OCI-LY1 (cell line): Measurements from ENCODE around the gene NAA25.
A peak's percentile ranks its signal among the peaks of the same experiment; 100 is the strongest.

Source experiments
- H2AFZ ChIP-seq: fragments of 200-600 bp; sonication (generic), shearing (Covaris generic); 2 replicates; pipeline ENCODE4 v1.6.0; 2014; ENCODE audit warnings: antibody characterized with exemption, mild to moderate bottlenecking, low read length
- H3F3A ChIP-seq: fragments of 200-600 bp; sonication (generic), shearing (Covaris generic); 2 replicates; pipeline ENCODE4 v1.6.0; 2014; ENCODE audit warnings: mild to moderate bottlenecking, antibody characterized with exemption, low read length, moderate library complexity; ENCODE audit not compliant: insufficient read depth
- H3K27ac ChIP-seq: fragments of 200-600 bp; sonication (generic); 2 replicates; pipeline ENCODE4 v1.5.1; 2014; ENCODE audit warnings: low read length, mixed run types, mild to moderate bottlenecking, low read depth; ENCODE audit not compliant: poor library complexity, severe bottlenecking
- H3K27me3 ChIP-seq: fragments of 200-600 bp; sonication (generic); 2 replicates; pipeline ENCODE4 v1.6.0; 2014; ENCODE audit warnings: antibody characterized with exemption, mild to moderate bottlenecking, low read length, moderate library complexity; ENCODE audit not compliant: insufficient read depth
- H3K36me3 ChIP-seq: fragments of 200-600 bp; sonication (generic); 2 replicates; pipeline ENCODE4 v1.6.1; 2014; ENCODE audit warnings: mild to moderate bottlenecking, antibody characterized with exemption, low read length, moderate library complexity, mixed read lengths; ENCODE audit not compliant: insufficient read depth
- H3K4me1 ChIP-seq: fragments of 200-600 bp; sonication (generic); 2 replicates; pipeline ENCODE4 v1.5.1; 2014; ENCODE audit warnings: mild to moderate bottlenecking, low read length, moderate library complexity; ENCODE audit not compliant: insufficient read depth, severe bottlenecking
- H3K4me2 ChIP-seq: fragments of 200-600 bp; sonication (generic), shearing (Covaris generic); 2 replicates; pipeline ENCODE4 v1.6.1; 2014; ENCODE audit warnings: low read length
- H3K4me3 ChIP-seq: fragments of 200-600 bp; sonication (generic); 2 replicates; pipeline ENCODE4 v1.5.1; 2014; ENCODE audit warnings: low read length, low read depth, mild to moderate bottlenecking, mixed read lengths; ENCODE audit not compliant: poor library complexity, severe bottlenecking
- H3K79me2 ChIP-seq: fragments of 200-600 bp; shearing (Covaris generic); 2 replicates; pipeline ENCODE4 v1.6.1; 2016; ENCODE audit warnings: mixed run types, low read length, mixed read lengths; ENCODE audit not compliant: insufficient read depth
- H3K9ac ChIP-seq: fragments of 200-600 bp; sonication (generic), shearing (Covaris generic); 2 replicates; pipeline ENCODE4 v1.6.1; 2014; ENCODE audit warnings: mild to moderate bottlenecking, low read length, mixed read lengths
- H3K9me2 ChIP-seq: fragments of 200-600 bp; sonication (generic), shearing (Covaris generic); 2 replicates; pipeline ENCODE4 v1.6.1; 2014; ENCODE audit warnings: low read depth, mild to moderate bottlenecking, low read length, mixed read lengths
- H3K9me3 ChIP-seq: fragments of 200-600 bp; shearing (Covaris generic); 2 replicates; pipeline ENCODE4 v1.6.1; 2014; ENCODE audit warnings: low read length, mixed read lengths
- H4K20me1 ChIP-seq: fragments of 200-600 bp; sonication (generic), shearing (Covaris generic); 2 replicates; pipeline ENCODE4 v1.6.0; 2016; ENCODE audit warnings: mild to moderate bottlenecking, low read length; ENCODE audit not compliant: insufficient read depth
- CTCF ChIP-seq: fragments of 200-600 bp; sonication (generic), shearing (Covaris generic); IDR thresholded peaks from 2 replicates; pipeline ENCODE4 v1.5.1; 2017; ENCODE audit warnings: mild to moderate bottlenecking, antibody characterized with exemption, low read length, moderate library complexity, mixed read lengths
- EZH2 ChIP-seq: fragments of 200-600 bp; sonication (generic), shearing (Covaris generic); IDR thresholded peaks from 2 replicates; pipeline ENCODE4 v1.8.0; 2017; ENCODE audit warnings: borderline replicate concordance, mixed run types, mild to moderate bottlenecking, antibody characterized with exemption, low read length, moderate library complexity, mixed read lengths

Gene NAA25

GRCh38 chr12:112126911-112127310 lies 18.3 kb upstream of the NAA25 start:
- H3K4me2 ChIP-seq, result peak overlapping the region; percentile 96; the same call in 1 of the 2 replicates
- H4K20me1 ChIP-seq, result no peaks in the 10 kb centered on the region
- H3K9ac ChIP-seq, result no peak overlapping the region
- no peaks in the 10 kb centered on the region for H3K27me3 ChIP-seq
- no peak overlapping the region for H3K4me3 ChIP-seq
- H3F3A ChIP-seq, result 0 out of 2 replicates have a peak, but pooled peaks cover 6% of the 10 kb centered on the region
- peaks cover 5% of the 10 kb centered on the region for H3K79me2 ChIP-seq
- peaks cover 4% of the 10 kb centered on the region; the same call in 1 of the 2 replicates for H3K36me3 ChIP-seq
- H3K9me2 ChIP-seq, result no peaks in the 10 kb centered on the region
- no peak overlapping the region for H2AFZ ChIP-seq
- no peak for TF ChIP-seq EZH2
- TF ChIP-seq CTCF, result no peak
- peaks cover 41% of the 10 kb centered on the region for H3K4me1 ChIP-seq
- no peaks in the 10 kb centered on the region for H3K9me3 ChIP-seq
- H3K27ac ChIP-seq, result no peak overlapping the region

GRCh38 chr12:112126000-112126438 lies 17.4 kb upstream of the NAA25 start:
- Histone ChIP-seq H3F3A (0 out of 2 replicates have a peak, but pooled peaks cover 6% of the 10 kb centered on the region), H4K20me1 (no peaks in the 10 kb centered on the region), H2AFZ (no peak overlapping the region), H3K27ac (no peak overlapping the region), H3K4me1 (peaks cover 41% of the 10 kb centered on the region), H3K79me2 (peaks cover 5% of the 10 kb centered on the region; the same call in 1 of the 2 replicates), H3K9ac (peak overlapping the region; percentile 83), H3K9me2 (no peaks in the 10 kb centered on the region), H3K27me3 (no peaks in the 10 kb centered on the region), H3K36me3 (no peaks in the 10 kb centered on the region; the same call in 1 of the 2 replicates), H3K4me2 (peak overlapping the region; percentile 96), H3K9me3 (no peaks in the 10 kb centered on the region), H3K4me3 (peak overlapping the region; percentile 90)
- TF ChIP-seq EZH2 (no peak), CTCF (no peak)

- H3K9ac ChIP-seq, result peak within 1 kb of the TSS; percentile 83
- H4K20me1 ChIP-seq, result no peaks in the 10 kb centered on the region
- peak within 1 kb of the TSS; percentile 90 for H3K4me3 ChIP-seq
- no peak for TF ChIP-seq CTCF
- no peak for TF ChIP-seq EZH2
- no peaks in the 10 kb centered on the region for H3K27me3 ChIP-seq
- H3K36me3 ChIP-seq, result no peaks in the 10 kb centered on the region
- H3F3A ChIP-seq, result 0 out of 2 replicates have a peak, but pooled peaks cover 3% of the 10 kb centered on the region
- peaks cover 5% of the 10 kb centered on the region; the same call in 1 of the 2 replicates for H3K79me2 ChIP-seq
- H3K9me3 ChIP-seq, result no peaks in the 10 kb centered on the region
- peaks cover 35% of the 10 kb centered on the region for H3K4me1 ChIP-seq
- no peak within 1 kb of the TSS for H2AFZ ChIP-seq
- H3K4me2 ChIP-seq, result peak within 1 kb of the TSS; percentile 96
- no peaks in the 10 kb centered on the region for H3K9me2 ChIP-seq
- no peak within 1 kb of the TSS for H3K27ac ChIP-seq
Observed at GRCh38 chr12:112125250-112125999, 16.8 kb upstream of the NAA25 start, which contains the start of gene TRAFD1. TRAFD1 (plus strand) TSS chr12:112125560; CDS start chr12:112130523, 4,963 bp downstream.
